IPS-NIHi7 (cell line): ENCODE measurements around the gene GAS6.
"Not testable (repeated sequence)": the region's sequence is repeated elsewhere in the genome, so short reads cannot be mapped to it uniquely, and the experiment has no call there.

Source experiments
- DNase-seq: peaks from one replicate; pipeline ENCODE4 v3.0.0; 2012; ENCODE audit warnings: mixed read lengths; ENCODE audit errors: extremely low spot score

GAS6 gene

DNA sequence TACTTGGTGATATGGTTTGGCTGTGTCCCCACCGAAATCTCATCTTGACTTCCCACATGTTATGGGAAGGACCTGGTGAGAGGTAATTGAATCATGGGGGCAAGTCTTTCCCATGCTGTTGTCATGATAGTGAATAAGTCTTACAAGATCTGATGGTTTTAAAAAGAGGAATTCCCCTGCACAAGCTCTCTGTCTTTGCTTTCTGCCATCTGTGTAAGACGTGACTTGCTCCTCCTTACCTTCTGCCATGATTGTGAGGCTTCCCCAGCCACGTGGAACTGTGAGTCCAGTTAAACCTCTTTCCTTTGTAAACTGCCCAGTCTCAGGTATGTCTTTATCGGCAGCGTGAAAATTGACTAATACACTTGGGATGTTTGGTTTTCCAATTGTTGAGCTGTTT lies 4.0 kb upstream of the GAS6 start:
- not testable (repeated sequence) for DNase-seq

DNA sequence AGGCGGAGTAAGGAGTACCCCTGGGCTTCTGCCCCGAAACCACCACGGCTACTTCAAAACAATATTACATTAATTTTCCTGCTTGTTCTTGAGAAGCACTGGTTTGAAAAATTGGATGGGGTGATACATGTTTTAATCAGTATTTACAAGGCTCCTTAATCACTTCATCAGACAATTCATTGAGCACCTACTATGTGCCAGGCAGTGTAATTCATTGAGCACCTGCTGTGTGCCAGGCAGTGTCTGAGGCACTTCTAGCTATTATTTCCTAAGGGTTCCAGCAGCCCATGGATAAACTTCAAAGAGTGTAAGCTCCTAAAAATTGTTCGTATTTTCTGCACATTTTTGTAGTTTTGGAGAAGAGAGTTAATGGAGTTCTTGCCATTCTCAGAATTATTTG lies 1.6 kb upstream of the GAS6 start:
- no peak for DNase-seq

DNA sequence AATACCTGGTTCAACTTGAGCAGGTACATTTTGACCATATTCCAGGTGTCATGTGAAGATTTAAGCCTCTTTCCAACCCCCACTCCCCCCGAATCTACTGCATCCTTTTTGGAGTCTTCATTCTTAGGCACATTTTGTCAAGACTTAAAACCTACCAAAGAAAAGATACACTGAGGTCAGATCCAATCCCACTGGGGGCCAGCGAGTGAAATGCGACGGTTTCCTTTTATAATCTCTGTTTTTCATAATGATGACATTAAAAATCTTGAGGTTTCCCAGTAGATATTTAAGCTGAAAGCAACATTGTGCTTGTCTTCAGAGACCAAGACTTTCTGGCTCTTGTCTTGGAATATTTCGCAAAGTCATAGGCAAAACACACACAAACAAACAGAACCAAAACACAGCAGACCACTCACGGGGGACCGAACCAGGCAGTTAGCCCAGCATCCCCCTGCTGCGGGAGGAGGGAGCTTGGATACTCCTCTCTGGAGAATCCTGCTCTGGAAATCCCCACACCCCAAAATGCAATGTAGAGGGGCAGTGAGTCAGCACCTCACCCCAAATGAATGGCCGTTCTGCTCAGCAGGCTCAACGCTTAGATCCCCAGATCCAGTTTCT lies 506 bp upstream of the GAS6 start:
- no peak for DNase-seq

DNA sequence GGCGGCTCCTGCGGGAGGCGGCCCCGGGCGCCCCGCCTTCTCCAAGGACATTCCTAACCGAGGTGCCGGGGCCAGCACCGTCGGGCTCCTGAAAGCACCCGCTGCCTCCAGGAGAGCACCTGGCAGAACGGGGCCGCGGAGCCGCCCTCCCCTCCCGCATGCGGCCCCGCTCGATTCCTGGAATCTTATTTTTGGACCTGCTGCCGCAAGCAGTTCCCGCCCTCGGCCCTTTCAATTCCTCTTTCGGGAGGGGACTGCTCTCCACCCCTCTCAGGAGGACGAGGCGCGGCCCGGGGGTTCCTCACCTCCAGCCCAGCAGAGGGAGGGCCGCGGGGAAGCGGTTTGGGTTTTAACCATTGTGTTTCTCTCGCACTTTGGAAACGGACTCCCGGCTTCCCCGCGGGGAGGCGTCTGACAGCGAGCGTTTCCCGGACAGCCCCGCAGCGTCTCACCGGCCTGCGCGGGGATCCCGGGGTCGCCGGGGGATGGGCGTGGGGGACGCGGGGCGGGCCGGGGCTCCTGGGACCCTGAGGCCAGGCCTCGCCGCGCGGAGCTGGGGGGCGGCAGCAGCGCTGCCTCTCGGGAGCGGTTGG lies 849 bp downstream of the GAS6 start:
- DNase-seq: peak; percentile 52

DNA sequence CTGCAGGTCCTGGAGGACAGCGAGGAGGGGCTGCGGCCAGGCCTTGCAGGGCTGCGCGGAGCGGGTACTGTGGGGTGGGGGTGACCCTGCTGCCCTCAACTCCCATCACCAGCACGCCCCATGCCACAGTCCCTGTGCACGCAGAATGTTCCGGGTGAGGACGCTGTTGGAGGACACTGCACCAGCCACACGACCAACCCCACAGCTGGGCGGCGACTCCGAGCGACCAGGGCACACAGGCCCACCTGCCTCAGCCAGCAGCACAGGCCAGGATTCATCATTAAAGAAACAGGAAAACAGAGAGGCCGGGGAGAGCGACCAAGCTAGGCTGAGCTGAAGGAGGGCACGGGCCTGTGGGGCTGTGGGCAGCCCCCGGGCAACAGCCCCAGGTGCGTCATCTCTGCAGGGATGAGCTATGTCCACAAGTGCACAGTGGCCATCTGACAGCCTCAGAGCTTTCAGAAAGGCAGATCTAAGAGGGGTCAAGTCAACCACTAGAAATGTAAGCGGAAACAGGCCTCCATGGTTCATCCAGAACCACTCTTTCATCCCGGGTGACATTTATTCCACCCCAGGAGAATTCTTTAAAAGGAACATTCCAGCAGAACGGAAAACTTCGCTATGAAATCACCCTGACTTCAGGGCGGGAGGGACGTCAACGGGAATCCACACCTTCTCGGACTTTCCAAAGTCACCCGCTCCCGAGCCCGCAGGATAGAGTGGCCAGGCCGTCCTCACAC lies 1.5 kb downstream of the GAS6 start:
- DNase-seq: no peak

DNA sequence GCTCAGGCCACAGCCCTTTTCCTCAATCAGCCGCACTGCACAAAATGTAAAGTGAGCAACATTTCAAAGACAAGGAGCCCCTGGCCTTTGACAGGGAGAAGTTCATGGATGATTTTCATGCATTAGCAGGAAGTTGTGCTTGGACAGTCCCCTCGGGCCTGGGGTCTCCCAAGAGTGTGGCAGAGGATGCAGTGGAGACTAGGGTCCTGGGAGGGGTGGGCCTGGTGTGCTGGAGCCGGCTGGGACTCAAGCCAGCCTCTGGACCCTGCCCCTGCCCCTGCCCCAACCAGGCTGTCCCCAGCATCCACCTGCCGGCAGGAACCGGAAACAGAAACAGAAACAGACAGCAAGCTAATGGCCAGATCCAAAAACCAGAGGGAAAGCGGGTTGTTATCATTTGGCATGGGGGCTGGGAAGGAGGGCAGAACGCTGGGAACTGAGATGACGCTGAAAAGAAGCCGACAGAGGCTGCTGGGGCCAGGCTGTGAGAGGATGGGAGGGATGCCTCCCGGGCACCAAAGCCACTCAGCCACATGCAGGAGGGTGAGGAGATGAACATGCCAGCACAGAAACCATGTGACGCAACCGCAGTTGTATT lies 2.3 kb downstream of the GAS6 start:
- DNase-seq: no peak

DNA sequence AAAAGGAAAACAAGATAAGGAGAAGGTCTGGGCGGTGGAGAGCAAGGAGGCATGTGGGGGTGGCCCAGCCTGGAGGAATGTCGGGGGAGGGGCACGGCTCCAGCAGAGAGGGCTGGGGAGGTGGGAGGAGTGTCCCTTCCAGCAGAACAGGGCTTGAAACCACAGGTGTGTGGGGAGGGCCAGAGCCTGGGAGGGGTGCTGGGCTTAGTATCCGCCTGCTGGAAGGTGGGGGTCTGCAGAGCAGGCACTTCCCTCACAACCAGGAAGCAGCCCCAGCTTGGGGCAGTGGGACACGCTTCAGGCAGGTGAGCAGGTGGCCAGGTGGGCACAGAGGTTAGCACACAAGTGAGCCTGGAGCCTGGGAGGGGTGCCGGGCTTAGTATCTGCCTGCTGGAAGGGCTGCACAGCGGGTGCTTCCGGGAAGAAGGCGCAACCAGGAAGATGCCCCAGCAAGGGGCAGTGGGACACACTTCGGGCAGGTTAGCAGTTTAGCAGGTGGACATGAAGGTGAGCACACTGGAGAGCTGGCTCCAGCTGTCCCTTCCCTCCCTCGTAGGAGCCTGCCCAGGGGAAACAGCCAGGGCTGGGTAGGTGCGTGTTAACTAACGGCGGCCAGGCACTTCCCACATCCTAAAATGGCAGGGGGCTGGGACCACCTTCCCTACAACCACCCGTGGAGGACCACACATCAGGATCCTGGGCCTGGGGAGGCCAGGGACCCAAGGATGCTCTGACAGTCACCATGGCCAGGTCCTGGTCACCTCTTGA lies 3.0 kb downstream of the GAS6 start:
- DNase-seq: peak; percentile 88

DNA sequence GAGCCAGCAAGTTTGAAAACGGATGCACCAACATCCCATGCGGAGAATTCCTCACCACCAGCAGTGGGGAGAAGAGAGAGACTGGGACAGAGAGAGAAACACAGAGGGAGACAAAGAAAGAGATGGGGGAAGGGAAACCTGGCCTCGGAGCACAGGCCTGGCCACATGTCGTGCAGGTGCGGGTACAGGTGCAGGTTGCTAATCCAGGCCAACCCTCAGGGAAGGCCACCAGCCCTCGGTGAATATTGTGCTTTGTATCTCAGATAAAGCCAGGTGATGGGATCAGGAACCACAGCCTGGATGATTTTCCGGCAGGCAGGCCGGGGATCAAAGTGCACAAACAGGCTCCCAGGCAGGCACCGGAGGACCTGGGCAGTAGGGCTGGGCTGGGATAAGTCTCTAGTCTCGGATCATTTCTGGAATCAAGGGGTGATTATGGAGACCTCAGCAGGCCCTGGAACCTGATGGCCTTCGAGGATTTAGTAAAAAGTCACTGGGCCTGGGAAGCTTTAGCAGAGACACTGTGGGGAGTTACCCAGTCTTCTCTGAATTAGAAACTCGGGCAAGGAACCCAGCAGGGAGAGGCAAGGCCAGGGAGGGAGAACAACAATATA lies 3.7 kb downstream of the GAS6 start:
- no peak for DNase-seq

DNA sequence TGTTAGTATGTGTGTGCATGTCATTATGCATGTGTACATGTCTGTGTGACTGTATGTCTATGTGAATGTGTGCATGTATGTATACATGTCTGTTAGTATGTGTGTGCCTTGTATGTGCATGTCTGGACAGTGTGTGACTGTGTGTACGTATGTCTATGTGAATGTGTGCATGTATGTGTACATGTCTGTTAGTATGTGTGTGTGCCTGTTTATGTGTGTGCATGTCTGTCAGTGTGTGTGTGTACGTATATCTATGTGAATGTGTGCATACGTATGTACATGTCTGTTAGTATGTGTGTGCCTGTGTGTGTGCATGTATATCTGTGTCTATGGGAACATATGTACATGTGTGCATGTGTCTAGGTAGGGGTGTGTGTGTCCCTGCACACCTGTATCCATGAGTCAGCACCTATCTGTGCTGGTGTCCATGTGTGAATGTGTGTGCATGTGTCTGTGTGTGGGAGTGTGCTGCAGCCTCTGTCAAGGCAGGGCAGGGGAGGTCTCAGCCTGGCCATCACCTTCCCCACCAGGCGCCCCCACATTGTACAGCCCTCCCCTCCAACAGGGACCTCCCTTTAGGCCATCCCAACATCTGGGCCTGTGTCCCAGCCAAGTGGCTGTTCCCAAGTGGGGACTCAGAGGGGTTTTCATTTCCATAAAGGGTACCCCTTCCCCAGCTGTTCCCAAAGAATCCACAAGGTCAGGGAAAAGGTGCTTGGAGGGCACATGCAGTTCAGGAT lies 4.4 kb downstream of the GAS6 start:
- DNase-seq: no peak

DNA sequence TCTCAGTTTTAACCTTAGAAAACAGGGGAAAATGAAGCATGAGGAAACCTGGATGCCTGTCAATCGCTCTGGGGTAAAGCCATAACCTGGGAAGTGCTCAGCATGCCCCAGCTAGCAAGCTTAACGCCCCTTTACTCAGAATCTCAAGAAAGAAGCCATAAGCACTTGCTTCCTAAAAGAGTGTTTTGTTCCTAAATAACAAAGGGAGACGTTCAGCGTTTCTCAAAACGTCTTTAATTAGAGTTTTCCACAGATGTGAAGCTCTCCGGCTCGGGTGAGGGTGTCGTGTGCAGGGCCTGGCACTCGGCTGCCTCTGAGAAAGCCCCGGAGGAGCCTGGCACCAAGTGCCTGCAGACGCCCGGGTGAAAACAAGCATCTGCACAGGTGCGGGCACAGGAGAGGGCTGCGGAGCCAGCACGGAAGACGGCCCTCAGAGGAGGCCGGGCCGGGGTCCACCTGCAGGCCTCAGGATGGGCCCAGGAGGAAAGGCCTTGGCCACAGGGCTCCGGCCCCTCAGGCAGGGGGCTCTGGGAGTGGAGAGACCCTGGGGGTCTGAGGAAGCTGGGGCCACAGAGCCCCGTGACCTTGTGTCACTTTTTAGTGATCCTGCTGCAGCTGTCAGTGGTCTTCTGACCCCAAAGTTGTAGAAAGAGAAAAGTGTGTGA lies 6.2 kb downstream of the GAS6 start:
- DNase-seq: no peak

DNA sequence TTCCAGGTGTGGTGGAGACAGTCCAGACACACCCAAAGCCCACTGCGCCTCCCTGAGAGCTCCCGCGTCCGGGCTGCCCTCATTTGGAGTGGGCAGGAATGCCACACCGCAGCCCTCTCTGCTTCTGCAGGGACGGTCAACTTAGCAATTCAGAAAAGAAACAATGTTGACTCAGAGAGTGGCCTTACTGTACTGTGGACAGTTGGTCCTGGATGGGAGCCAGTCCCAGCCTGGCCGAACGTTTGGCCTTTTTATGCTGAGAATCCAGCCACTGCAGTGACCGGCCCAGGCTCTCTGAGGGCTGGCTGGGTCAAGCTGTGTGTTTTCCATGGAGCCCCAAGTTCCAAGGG lies 7.2 kb downstream of the GAS6 start:
- no peak for DNase-seq

DNA sequence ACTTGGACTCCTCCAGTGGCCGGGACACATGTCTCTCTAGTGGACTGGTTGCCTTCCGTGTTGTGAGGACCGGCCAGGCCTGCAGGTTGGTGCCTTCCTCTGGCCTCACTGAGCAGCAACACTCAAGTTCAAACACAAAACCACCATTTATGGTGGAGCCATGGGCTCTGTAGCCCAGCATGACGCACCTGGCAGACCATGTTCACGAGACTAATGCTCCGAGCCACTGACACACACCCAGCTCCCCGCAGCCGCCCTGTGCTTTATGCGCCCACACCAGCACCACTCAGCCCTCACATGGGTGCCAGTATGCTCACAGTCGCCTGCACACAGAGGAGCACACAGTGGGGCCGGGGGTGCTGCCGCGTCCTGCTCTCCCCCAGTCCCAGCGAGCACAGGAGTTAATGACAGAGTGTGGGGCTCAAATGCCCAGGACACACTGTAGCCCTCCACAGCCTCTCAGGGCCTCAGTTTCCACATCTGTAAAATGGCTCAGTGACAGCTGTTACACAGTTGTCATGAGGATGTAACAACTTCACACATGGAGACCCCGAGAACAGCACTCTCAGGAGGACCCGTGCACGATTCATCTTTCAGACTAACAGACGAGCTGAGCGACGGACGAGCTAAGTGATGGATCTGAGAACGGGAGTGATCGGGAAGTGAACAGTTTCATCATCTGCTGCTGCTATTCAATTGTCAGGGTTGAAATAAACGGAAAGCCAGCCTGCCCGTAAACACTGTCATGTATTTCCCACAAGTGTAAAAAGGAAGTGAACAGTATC lies 7.8 kb downstream of the GAS6 start:
- DNase-seq: no peak

DNA sequence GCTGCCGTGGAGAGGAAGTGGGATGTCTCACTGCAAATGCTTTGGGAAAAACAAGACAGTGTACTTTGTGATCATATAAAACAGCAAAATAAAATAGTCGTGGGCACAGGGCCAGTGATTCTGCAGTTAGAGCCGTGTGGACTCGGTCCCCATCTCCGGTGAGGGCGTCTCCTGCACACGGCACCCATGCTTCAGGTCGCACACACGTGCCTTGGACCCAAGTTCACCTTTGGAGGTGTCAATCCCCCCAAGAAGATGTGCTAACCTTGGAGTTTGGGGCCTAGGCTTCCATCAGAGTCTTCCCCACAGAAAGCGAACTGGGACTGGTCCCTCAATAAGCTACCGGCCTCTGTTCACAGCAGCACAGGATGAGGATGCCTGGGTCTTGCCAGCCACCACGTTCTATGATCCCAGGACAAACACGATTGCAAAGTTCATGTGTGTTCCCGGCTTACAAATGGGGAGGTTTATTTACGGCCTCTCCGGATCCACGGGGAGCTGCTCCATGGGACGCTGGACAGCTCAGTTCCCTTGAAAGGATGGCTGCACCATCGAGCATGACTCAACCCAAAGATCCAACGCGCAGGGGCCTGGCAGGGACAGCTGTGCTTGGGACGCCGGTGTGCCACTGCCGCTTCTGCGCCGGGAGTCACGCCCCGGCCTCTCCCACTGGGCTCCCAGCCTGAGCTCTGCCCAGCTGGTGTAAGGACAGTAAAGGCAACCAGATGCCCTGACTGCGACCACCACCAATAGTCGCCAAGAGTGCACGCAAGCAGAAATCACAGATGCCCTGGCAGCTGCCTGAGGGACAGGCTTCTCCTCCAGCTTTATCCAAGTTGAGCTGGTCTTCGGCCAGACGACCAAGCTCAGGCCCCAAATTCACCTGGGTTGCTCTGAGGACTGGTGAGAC lies 8.6 kb downstream of the GAS6 start:
- no peak for DNase-seq

DNA sequence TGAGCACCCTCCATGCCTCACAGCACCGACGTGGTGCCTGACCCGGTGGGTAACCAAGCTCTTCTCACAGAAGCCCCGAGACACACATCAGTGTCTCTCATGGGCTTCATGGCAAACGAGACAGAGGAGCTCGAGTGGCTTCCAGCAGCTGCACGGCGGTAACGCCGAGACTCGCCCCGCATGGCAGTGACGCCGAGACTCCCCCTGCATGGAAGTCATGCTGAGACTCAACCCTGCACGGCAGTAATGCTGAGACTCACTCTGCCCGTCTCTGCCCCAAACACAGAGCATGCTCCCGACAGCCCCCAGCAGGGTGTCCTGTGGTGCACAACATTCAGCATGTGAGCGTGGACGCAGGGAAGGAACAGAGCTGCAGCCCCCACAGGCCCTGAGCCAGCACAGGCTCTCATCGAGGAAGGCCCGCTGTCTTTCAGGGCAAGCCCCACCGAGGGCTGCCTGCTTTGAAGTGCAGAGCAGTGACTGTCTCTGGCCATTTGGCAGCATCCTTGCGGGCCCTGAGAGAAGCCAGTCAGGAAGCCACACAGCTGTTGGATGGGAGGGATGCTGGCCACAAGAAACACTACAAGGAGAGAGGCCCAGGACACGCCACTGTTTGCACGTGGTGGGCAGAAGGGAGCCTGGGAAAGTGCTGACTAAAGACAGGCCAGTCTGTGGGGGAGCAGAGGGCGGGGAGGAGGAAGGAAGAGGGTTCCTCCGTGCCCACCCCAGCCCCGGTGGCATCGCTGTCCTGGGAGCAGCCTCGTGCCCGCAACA lies 9.5 kb downstream of the GAS6 start:
- DNase-seq: no peak

DNA sequence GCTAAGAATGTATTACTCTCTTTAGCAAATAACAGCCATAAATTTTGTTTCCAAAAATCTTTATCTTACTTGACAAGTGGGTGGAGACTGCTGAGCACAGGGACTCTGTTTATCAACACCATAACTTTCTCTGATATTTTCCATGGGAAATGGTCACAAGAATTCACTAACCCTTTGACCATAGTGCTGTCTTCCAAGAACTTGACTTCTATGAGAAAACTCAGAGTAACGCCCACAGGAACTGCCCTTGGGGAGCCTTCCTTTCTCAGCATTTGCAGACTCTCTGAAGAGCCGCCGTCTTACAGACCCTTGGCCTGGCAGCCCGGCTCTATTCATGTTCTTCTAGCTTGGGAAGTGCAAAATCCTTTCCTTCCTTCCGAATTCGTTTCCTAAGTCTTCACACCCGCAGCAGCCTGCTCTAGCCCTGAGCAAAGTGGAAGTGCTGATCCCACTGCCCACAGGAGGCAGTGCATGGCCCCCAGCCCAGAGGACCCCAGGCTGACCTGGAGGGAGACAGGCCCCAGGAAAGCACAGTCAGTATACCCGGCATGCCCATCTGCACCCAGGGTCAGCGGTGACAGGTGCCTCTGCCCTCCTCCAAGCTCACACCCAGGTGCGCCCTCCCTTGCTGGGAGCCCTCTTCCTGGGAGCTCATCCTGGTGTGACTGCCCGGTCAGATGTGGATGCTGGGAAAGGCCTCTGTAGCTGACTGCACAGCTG lies 10.2 kb downstream of the GAS6 start:
- no peak for DNase-seq

DNA sequence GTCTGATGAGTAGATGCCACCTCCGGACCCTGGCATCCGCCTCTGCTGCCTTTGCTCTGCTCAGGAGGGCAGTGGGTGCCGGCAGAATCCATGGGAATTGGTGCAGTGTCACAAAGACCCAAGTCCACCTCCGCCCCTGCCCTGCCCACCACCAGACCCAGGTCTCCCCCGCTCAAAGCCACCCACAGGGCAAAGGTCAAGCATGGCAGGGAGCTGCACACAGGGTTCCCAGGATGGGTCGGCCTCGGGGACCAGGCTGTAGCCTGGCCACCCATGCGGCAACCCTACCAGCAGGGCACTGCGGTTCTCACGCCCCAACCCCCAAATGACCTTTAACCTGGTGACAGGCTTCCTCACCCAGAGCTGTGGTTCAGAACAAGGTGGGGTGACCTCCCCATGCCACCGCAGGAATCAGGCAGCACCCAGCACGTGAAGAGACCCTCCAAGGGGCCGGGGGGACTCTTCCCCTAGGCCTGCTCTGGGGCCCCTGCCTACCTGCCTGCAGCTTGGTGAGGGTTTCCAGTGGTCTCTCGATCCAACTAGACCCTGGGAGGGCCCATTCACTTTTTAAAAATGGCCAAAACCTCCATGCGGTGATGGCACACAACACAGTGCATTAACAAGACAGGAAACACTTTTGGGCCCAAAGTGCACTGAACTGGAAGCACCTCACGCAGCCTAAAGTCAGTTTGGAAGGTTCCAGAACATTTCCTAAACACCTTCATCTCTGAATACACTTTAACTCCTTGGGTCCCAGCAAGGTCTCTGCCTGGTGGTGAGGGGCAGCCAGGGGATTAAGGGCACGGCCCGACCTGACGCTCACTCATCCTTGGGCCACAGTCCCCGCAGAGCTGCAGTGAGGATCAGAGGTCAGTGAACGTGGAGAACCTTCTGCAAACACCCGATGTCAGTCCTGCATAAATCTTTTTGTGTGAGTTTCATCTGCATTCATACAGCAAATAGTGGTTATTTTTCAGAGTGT lies 11.0 kb downstream of the GAS6 start:
- DNase-seq: no peak
